WTC11 (cell line): Measurements from ENCODE around the gene NDUFB10. TPM values are rescaled to one million over a fixed set of nuclear protein-coding genes. Genes with fewer than 3 reads are reported as not detected.

Experiments
- ATAC-seq: fragments of 200-7000 bp; cut with Tn5 transposase; 2 replicates; pipeline ENCODE4 v1.10.0; 2021; ENCODE audit warnings: mild to moderate bottlenecking, moderate library complexity
- CTCF ChIA-PET: fragments of 300-600 bp; sonication (Branson Sonifier 250); formaldehyde crosslinking; loops from one replicate; lab custom pipeline; 2021; ENCODE audit warnings: antibody characterized with exemption; lab: Charles Lee
- POLR2A ChIA-PET: fragments of 350-600 bp; sonication (Branson Sonifier 250); formaldehyde crosslinking; loops from one replicate; lab custom pipeline; 2021; ENCODE audit warnings: antibody characterized with exemption; lab: Charles Lee
- DNase-seq: peaks from one replicate; pipeline ENCODE4 v3.0.0; 2021; ENCODE audit warnings: low spot score
- H3K27ac Mint-ChIP-seq: 2 replicates; pipeline ENCODE4 v1.8.0; 2021; ENCODE audit warnings: mixed read lengths
- H3K27me3 Mint-ChIP-seq: 2 replicates; pipeline ENCODE4 v1.8.0; 2021; ENCODE audit warnings: low read depth, mild to moderate bottlenecking, moderate library complexity, mixed read lengths
- H3K36me3 Mint-ChIP-seq: 2 replicates; pipeline ENCODE4 v1.8.0; 2021; ENCODE audit warnings: mixed read lengths
- H3K4me1 Mint-ChIP-seq: 2 replicates; pipeline ENCODE4 v1.8.0; 2022; ENCODE audit warnings: mixed read lengths
- H3K4me3 Mint-ChIP-seq: 2 replicates; pipeline ENCODE4 v1.8.0; 2021; ENCODE audit warnings: mild to moderate bottlenecking, moderate library complexity, mixed read lengths
- H3K9me3 Mint-ChIP-seq: 2 replicates; pipeline ENCODE4 v1.8.0; 2021; ENCODE audit warnings: mixed read lengths
- AR ChIP-seq: fragments of 250-450 bp; sonication (Bioruptor Pico); IDR thresholded peaks from 2 replicates; pipeline ENCODE4 v1.9.0; 2021; ENCODE audit warnings: mild to moderate bottlenecking
- ATF1 ChIP-seq: sonication (generic); formaldehyde crosslinking; IDR thresholded peaks from 2 replicates; pipeline ENCODE4 v1.8.1; 2023; ENCODE audit warnings: mild to moderate bottlenecking, moderate library complexity, missing genetic modification reagents
- CREM ChIP-seq: sonication (generic); formaldehyde crosslinking; IDR thresholded peaks from 2 replicates; pipeline ENCODE4 v1.8.1; 2022; ENCODE audit warnings: mild to moderate bottlenecking, missing genetic modification reagents, moderate library complexity
- CTCF ChIP-seq: fragments of 200-600 bp; IDR thresholded peaks from 2 replicates; pipeline ENCODE4 v1.8.0; 2022; ENCODE audit warnings: antibody characterized with exemption
- ELF4 ChIP-seq: sonication (generic); formaldehyde crosslinking; IDR thresholded peaks from 2 replicates; pipeline ENCODE4 v1.8.1; 2022; ENCODE audit warnings: low read depth, mild to moderate bottlenecking, moderate library complexity, missing genetic modification reagents
- EMX1 ChIP-seq: fragments of 250-450 bp; sonication (Bioruptor Pico); IDR thresholded peaks from 2 replicates; pipeline ENCODE4 v1.8.0; 2021; ENCODE audit warnings: mild to moderate bottlenecking
- ESRRA ChIP-seq: sonication (generic); formaldehyde crosslinking; IDR thresholded peaks from 2 replicates; pipeline ENCODE4 v1.8.1; 2022; ENCODE audit warnings: mild to moderate bottlenecking, missing genetic modification reagents, borderline replicate concordance
- FOXP1 ChIP-seq: sonication (generic); formaldehyde crosslinking; IDR thresholded peaks from 2 replicates; pipeline ENCODE4 v1.8.0; 2022; ENCODE audit warnings: missing genetic modification reagents, mild to moderate bottlenecking, moderate library complexity, borderline replicate concordance
- KAT7 ChIP-seq: sonication (generic); formaldehyde crosslinking; IDR thresholded peaks from 2 replicates; pipeline ENCODE4 v1.8.1; 2023; ENCODE audit warnings: missing genetic modification reagents, mild to moderate bottlenecking, borderline replicate concordance
- MLX ChIP-seq: sonication (generic); formaldehyde crosslinking; IDR thresholded peaks from 2 replicates; pipeline ENCODE4 v1.8.1; 2023; ENCODE audit warnings: mild to moderate bottlenecking, missing genetic modification reagents, moderate library complexity
- NFATC4 ChIP-seq: fragments of 250-450 bp; sonication (Bioruptor Pico); IDR thresholded peaks from 2 replicates; pipeline ENCODE4 v1.9.0; 2021; ENCODE audit warnings: mild to moderate bottlenecking
- NFYB ChIP-seq: sonication (generic); formaldehyde crosslinking; conservative IDR thresholded peaks from 2 replicates; pipeline ENCODE4 v1.8.0; 2022; ENCODE audit warnings: low read depth, missing genetic modification reagents
- NR3C1 ChIP-seq: sonication (generic); formaldehyde crosslinking; conservative IDR thresholded peaks from 2 replicates; pipeline ENCODE4 v1.8.1; 2023; ENCODE audit warnings: low read depth, mild to moderate bottlenecking, missing genetic modification reagents
- PREB ChIP-seq: sonication (generic); formaldehyde crosslinking; IDR thresholded peaks from 2 replicates; pipeline ENCODE4 v1.8.1; 2022; ENCODE audit warnings: mild to moderate bottlenecking, missing genetic modification reagents, moderate library complexity, borderline replicate concordance
- SOX15 ChIP-seq: fragments of 250-450 bp; sonication (Bioruptor Pico); IDR thresholded peaks from 2 replicates; pipeline ENCODE4 v1.9.0; 2021; ENCODE audit warnings: mild to moderate bottlenecking
- TCF7 ChIP-seq: sonication (generic); formaldehyde crosslinking; IDR thresholded peaks from 2 replicates; pipeline ENCODE4 v1.8.0; 2022; ENCODE audit warnings: mild to moderate bottlenecking, low read depth, missing genetic modification reagents, moderate library complexity
- TEAD4 ChIP-seq: sonication (generic); formaldehyde crosslinking; IDR thresholded peaks from 2 replicates; pipeline ENCODE4 v1.8.0; 2022; ENCODE audit warnings: mild to moderate bottlenecking, missing genetic modification reagents
- ZBTB21 ChIP-seq: sonication (generic); formaldehyde crosslinking; IDR thresholded peaks from 2 replicates; pipeline ENCODE4 v1.8.1; 2023; ENCODE audit warnings: mild to moderate bottlenecking, missing genetic modification reagents, borderline replicate concordance
- ZNF317 ChIP-seq: sonication (generic); formaldehyde crosslinking; IDR thresholded peaks from 2 replicates; pipeline ENCODE4 v1.8.1; 2023; ENCODE audit warnings: low read depth, mild to moderate bottlenecking, moderate library complexity, missing genetic modification reagents, borderline replicate concordance
- ZNF396 ChIP-seq: fragments of 250-450 bp; sonication (Bioruptor Pico); IDR thresholded peaks from 2 replicates; pipeline ENCODE4 v1.8.0; 2021; ENCODE audit warnings: mild to moderate bottlenecking, moderate library complexity, borderline replicate concordance
- ZNF416 ChIP-seq: fragments of 250-450 bp; sonication (Bioruptor Pico); IDR thresholded peaks from 2 replicates; pipeline ENCODE4 v1.9.0; 2021; ENCODE audit warnings: mild to moderate bottlenecking, inconsistent platforms
- ZNF423 ChIP-seq: fragments of 250-450 bp; sonication (Bioruptor Pico); IDR thresholded peaks from 2 replicates; pipeline ENCODE4 v2.1.2; 2022; ENCODE audit warnings: mild to moderate bottlenecking, moderate library complexity
- total RNA-seq: library from RNA; stranded (reverse); gene quantifications from 3 replicates; pipeline ENCODE4 v1.2.3, GENCODE V29; 2021

NDUFB10 gene
- total RNA-seq, 1 experiment from 2014 or later, result 228 TPM

- CTCF ChIA-PET, result no interaction called here
- no peaks in the 10 kb centered on the region for H3K9me3 Mint-ChIP-seq
- DNase-seq (no peak), ATAC-seq (no peak)
- no peak overlapping the region for H3K4me3 Mint-ChIP-seq
- no peak overlapping the region for H3K27ac Mint-ChIP-seq
- H3K36me3 Mint-ChIP-seq, result peaks cover 10% of the 10 kb centered on the region
- peaks cover 11% of the 10 kb centered on the region for H3K27me3 Mint-ChIP-seq
- H3K4me1 Mint-ChIP-seq, result peaks cover 18% of the 10 kb centered on the region
- TF ChIP-seq ESRRA (CRISPR knock-in tag) (no peak), AR (CRISPR knock-in tag) (no peak), PREB (CRISPR knock-in tag) (no peak), TEAD4 (CRISPR knock-in tag) (no peak), FOXP1 (no peak), ZNF423 (CRISPR knock-in tag) (no peak), ATF1 (CRISPR knock-in tag) (no peak), ZNF396 (no peak), TCF7 (CRISPR knock-in tag) (no peak), CTCF (no peak), NFYB (CRISPR knock-in tag) (no peak), CREM (CRISPR knock-in tag) (no peak), NFATC4 (CRISPR knock-in tag) (no peak), MLX (CRISPR knock-in tag) (no peak), ZNF317 (no peak), KAT7 (CRISPR knock-in tag) (no peak), ZBTB21 (CRISPR knock-in tag) (no peak), NR3C1 (CRISPR knock-in tag) (no peak), SOX15 (no peak)
- POLR2A ChIA-PET, result no interaction called here
Observed at GRCh38 chr16:1975432-1976215, 16.3 kb downstream of the NDUFB10 start.

GRCh38 chr16:1976216-1976520, 16.8 kb downstream of the NDUFB10 start:
- POLR2A ChIA-PET, result no interaction called here

More at GRCh38 chr16:1976216-1976520, 16.8 kb downstream of the NDUFB10 start:
- H3K27me3 Mint-ChIP-seq, result peaks cover 16% of the 10 kb centered on the region
- H3K4me3 Mint-ChIP-seq, result no peak overlapping the region
- peaks cover 17% of the 10 kb centered on the region for H3K4me1 Mint-ChIP-seq
- no peaks in the 10 kb centered on the region for H3K9me3 Mint-ChIP-seq
- TF ChIP-seq ZNF416 (CRISPR knock-in tag) (no peak), EMX1 (CRISPR knock-in tag) (no peak), ELF4 (CRISPR knock-in tag) (no peak)
- no peak overlapping the region for H3K27ac Mint-ChIP-seq
- peaks cover 10% of the 10 kb centered on the region for H3K36me3 Mint-ChIP-seq
- DNase-seq (no peak), ATAC-seq (no peak)
- CTCF ChIA-PET, result no interaction called here
